Muscle layer of colon (tissue), 2 donors: ENCODE measurements around the gene GHITM.
"Not testable (repeated sequence)": the region's sequence is repeated elsewhere in the genome, so short reads cannot be mapped to it uniquely, and the experiment has no call there.

Experiments used
- H3K27ac ChIP-seq: one replicate; pipeline ENCODE4 v1.7.0; 2013; ENCODE audit warnings: low read depth, mild to moderate bottlenecking, low read length, moderate library complexity
- H3K27me3 ChIP-seq, 2 donors: one replicate each; pipeline ENCODE4 v1.7.0; 2013; ENCODE audit warnings: low read length in 2 of 2, mild to moderate bottlenecking in 2 of 2; ENCODE audit not compliant: insufficient read depth in 2 of 2, control insufficient read depth in 1 of 2
- H3K36me3 ChIP-seq: one replicate; pipeline ENCODE4 v1.7.0; 2013; ENCODE audit warnings: mild to moderate bottlenecking, low read length; ENCODE audit not compliant: insufficient read depth
- H3K4me1 ChIP-seq: one replicate; pipeline ENCODE4 v1.7.0; 2013; ENCODE audit warnings: mild to moderate bottlenecking, low read length; ENCODE audit not compliant: insufficient read depth
- H3K4me3 ChIP-seq, 2 donors: one replicate each; pipeline ENCODE4 v1.7.0; 2013; ENCODE audit warnings: low read length in 2 of 2, low read depth in 1 of 2, mild to moderate bottlenecking in 1 of 2, moderate library complexity in 1 of 2
- H3K9ac ChIP-seq: one replicate; pipeline ENCODE4 v1.7.0; 2013; ENCODE audit warnings: low read length
- H3K9me3 ChIP-seq: one replicate; pipeline ENCODE4 v1.7.0; 2013; ENCODE audit warnings: mild to moderate bottlenecking, low read length
- donor health status: abdominal sarcoma.
- donor health status: Adenocarcinoma of cecum.

GHITM gene

DNA sequence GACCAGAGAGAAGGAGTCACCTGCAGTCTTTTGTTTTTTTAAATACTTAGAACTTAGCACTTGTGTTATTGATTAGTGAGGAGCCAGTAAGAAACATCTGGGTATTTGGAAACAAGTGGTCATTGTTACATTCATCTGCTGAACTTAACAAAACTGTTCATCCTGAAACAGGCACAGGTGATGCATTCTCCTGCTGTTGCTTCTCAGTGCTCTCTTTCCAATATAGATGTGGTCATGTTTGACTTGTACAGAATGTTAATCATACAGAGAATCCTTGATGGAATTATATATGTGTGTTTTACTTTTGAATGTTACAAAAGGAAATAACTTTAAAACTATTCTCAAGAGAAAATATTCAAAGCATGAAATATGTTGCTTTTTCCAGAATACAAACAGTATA is 13.5 kb downstream of the GHITM start:
- Histone ChIP-seq H3K4me1 (no peaks in the 10 kb centered on the region), H3K4me3 (no peak overlapping the region), H3K36me3 (peaks cover 53% of the 10 kb centered on the region), H3K9me3 (no peaks in the 10 kb centered on the region), H3K27ac (no peak overlapping the region), H3K27me3 (no peaks in the 10 kb centered on the region), H3K9ac (no peak overlapping the region)

DNA sequence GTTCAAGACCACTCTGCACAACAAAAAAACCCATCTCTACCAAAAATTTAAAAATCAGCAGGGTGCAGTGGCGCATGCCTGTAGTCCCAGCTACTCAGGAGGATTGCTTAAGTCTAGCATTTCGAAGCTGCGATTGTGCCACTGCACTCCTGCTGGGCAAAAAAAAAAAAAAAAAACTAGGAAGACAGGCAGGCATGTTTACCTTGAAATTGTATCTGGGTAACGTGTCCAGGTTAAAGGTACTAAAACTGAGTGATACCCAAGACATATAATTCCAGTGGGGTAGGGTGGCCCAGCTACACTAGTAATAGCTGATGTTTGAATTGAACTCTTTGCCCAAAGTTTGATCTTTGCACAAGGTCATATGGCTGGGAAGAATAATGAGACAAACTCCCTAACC is 16.2 kb downstream of the GHITM start:
- no peak overlapping the region for H3K9ac ChIP-seq
- H3K27me3 ChIP-seq, result no peaks in the 10 kb centered on the region
- no peaks in the 10 kb centered on the region for H3K9me3 ChIP-seq
- H3K4me1 ChIP-seq, result no peaks in the 10 kb centered on the region
- H3K4me3 ChIP-seq, result no peak overlapping the region
- peaks cover 33% of the 10 kb centered on the region for H3K36me3 ChIP-seq
- H3K27ac ChIP-seq, result no peak overlapping the region

DNA sequence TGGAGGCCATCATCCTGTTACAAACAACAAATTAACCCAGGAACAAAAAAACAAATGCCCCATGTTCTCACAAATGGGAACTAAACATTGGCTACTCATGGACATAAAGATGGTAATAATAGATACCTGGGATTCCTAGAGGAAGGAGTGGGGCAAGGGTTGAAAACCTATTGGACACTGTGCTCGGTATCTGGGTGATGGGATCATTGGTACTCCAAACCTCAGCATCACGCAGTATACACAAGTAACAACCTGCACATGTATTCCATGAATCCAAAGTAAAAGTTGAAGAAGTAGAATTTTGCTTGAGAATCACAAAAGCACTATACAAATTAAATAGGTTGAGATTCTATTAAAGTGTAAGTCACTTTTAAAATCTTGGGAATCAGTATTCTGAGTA is 16.7 kb downstream of the GHITM start:
- no peaks in the 10 kb centered on the region for H3K27me3 ChIP-seq
- H3K36me3 ChIP-seq, result peaks cover 28% of the 10 kb centered on the region
- no peak overlapping the region for H3K4me3 ChIP-seq
- H3K9me3 ChIP-seq, result no peaks in the 10 kb centered on the region
- no peak overlapping the region for H3K9ac ChIP-seq
- H3K4me1 ChIP-seq, result no peaks in the 10 kb centered on the region
- no peak overlapping the region for H3K27ac ChIP-seq

DNA sequence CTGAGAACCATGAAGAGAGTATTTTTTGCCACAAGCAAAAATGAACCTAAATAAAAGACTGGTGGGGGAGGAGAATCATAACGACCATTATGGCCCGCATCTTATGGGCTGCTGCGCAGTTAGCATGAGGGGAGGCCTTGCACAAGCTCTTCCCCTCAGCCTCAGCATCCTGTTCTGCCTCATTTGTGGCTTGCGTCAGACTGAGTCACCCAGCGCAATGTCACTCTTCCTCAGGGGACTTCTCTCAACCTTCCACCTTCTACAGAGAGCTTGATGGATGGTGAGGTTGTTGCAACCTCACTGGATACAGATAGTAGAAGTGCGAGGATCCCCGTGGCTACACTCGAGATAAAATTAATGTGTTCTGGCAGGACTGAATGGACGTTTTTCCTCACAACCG is 17.5 kb downstream of the GHITM start:
- Histone ChIP-seq H3K9ac (no peak overlapping the region), H3K27ac (no peak overlapping the region), H3K4me1 (no peaks in the 10 kb centered on the region), H3K4me3 (no peak overlapping the region), H3K9me3 (no peaks in the 10 kb centered on the region), H3K36me3 (peaks cover 26% of the 10 kb centered on the region), H3K27me3 (no peaks in the 10 kb centered on the region)

DNA sequence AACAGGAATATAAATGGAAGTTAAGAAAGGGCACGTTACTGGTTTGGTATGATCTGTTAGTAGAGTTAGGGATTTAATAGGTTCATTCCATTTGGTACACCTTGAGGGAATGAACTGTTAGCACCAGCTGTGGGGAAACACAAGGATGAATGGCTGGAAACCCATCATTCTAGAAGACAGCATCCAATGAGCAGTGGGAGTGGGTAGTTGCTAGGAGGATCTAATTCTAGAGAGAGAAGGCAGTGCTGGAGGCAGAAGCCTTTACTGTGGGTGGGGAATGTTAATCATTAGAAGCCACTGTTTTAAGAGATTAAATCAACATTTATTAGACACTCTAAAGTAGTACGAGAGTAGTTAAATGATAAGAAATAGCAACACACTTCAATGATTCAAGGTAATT is 18.8 kb downstream of the GHITM start:
- Histone ChIP-seq H3K4me1 (no peaks in the 10 kb centered on the region), H3K9ac (no peak overlapping the region), H3K27ac (no peak overlapping the region), H3K4me3 (no peak overlapping the region), H3K9me3 (no peaks in the 10 kb centered on the region), H3K36me3 (peaks cover 15% of the 10 kb centered on the region), H3K27me3 (no peaks in the 10 kb centered on the region)

DNA sequence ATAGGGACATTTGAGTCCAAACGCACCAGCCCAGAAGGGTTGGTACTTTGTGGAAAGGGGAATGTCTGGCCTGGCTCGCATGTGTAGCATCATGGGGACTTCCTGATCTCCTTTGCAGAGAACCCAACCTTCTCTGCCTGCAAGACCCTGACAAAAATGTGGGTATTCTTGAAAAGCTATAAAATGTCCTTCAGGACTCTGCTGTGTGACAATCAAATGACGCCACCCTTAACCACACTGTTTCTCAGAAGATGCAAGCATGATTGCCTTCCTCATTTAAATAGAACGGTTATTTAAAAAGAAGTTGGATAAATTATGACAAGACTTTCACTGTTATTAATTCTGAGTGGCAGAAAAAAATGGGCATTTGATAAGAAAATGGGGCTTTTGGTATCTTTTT is 19.2 kb downstream of the GHITM start:
- Histone ChIP-seq H3K9ac (no peak overlapping the region), H3K4me1 (no peaks in the 10 kb centered on the region), H3K27ac (no peak overlapping the region)

DNA sequence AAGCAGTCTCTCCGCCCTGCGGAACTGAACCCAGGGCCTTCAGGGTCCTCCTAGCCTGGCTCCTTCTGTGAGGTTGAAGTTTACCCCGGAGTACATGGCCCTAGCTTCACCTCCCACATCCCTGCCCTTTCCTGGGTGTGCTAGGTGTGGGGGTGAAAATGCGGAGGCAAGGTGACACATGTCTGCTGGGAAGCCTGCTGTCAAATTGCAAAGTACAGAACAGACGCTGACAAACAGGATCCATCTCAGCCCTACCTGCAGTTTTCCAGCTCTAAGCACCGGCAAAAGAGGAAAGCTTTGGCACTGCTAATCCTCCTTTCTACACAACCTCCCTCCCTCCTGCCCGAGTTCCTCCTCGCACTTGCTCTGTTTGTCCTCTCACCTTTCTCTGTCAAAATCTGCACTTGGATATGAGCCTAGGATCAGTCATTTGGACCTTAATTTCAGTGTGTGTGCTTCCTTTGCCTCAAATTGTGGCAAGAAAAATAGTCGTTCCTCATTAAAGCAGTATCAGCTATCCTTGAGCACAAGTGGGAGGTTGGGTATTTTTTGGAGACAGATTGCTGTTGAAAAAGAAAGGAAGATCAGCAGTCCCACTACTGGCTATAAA is 19.9 kb downstream of the GHITM start:
- Histone ChIP-seq H3K9me3 (no peaks in the 10 kb centered on the region), H3K9ac (no peak overlapping the region), H3K4me3 (no peak overlapping the region), H3K27me3 (no peaks in the 10 kb centered on the region), H3K27ac (no peak overlapping the region), H3K4me1 (no peaks in the 10 kb centered on the region), H3K36me3 (peaks cover 4% of the 10 kb centered on the region)

More for the DNA sequence above, 19.2 kb downstream of the GHITM start:
- peaks cover 11% of the 10 kb centered on the region for H3K36me3 ChIP-seq
- H3K4me3 ChIP-seq, result no peak overlapping the region
- no peaks in the 10 kb centered on the region for H3K9me3 ChIP-seq
- H3K27me3 ChIP-seq, result no peaks in the 10 kb centered on the region

DNA sequence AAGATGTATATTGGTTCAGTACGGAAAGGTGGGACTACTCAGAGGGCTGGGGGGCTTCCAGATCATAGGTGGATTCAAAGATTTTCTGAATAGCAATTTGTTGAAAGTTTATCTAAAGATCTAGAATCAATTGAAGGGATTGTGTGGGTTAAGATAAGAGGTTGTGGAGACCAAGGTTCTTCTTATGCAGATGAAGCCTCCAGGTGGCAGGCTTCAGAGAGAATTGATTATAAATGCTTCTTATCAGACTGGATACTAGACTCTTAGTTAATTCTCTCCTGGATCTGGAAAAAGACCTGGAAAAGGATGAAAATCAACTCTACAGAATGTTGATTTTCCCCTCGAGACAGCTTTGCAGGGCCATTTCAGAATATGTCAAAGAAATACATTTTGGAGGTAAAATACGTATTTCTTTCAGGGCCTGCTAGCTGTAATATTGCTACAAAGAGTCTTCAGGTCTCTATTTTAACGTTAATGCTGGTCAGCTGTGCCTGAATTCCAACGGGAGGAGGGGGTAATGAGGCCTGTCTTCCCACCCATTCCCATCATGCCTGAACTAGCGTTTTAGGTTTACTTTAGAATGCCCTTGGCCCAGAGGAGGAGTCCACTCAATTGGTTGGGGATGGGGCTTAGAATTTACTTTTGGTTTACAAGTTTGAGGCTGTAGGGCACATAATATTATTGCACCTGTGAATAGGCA is 21.5 kb downstream of the GHITM start:
- H3K9me3 ChIP-seq, result no peaks in the 10 kb centered on the region
- H3K27ac ChIP-seq, result no peak overlapping the region
- no peaks in the 10 kb centered on the region for H3K4me1 ChIP-seq
- no peak overlapping the region for H3K9ac ChIP-seq
- no peaks in the 10 kb centered on the region for H3K27me3 ChIP-seq
- no peak overlapping the region for H3K4me3 ChIP-seq
- no peaks in the 10 kb centered on the region for H3K36me3 ChIP-seq

DNA sequence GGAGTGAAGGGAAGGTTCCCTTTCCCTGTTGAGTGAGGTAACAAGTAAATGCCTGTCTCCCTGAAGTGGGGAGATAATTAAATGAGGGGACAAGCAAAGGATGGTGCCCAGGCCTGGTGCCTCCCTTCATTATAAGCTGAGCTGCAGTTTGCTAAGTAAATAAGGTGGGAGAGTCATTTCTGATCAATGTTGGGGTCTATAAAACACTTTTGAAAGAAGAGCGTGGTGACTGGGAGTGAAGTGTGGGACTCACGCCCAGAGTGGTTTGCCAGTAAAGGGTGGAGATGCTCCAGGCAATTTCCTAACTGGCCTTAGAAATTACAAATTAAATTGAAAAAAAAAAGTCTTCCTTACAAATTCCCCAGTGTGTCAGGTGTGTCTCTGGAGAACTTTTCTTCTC is 24.7 kb downstream of the GHITM start:
- H3K4me3 ChIP-seq, result no peak overlapping the region
- H3K27ac ChIP-seq, result no peak overlapping the region
- H3K36me3 ChIP-seq, result no peaks in the 10 kb centered on the region
- no peak overlapping the region for H3K9ac ChIP-seq
- no peaks in the 10 kb centered on the region for H3K27me3 ChIP-seq
- no peaks in the 10 kb centered on the region for H3K4me1 ChIP-seq
- no peaks in the 10 kb centered on the region for H3K9me3 ChIP-seq

DNA sequence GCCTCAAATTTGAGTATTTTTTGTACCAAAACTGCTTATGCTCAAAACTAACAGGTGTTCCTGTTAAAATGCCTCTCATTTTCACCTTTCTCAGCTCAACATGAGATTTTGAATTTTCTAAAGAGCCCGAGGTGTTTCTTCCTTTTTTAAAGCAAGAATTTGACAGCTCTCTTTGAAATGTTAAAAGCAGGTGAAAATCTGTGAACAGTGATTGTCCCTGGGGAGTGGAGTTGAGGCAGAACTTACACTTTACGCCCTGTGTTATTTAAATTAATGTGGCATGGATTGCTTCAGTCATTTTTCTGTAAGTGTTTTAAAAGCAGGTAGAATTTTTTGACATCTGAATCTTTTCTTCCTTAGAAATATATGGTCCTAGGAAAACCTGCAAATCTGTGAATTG is 25.1 kb downstream of the GHITM start:
- Histone ChIP-seq H3K4me3 (no peak overlapping the region), H3K36me3 (no peaks in the 10 kb centered on the region), H3K9ac (no peak overlapping the region), H3K27ac (no peak overlapping the region), H3K4me1 (no peaks in the 10 kb centered on the region), H3K27me3 (no peaks in the 10 kb centered on the region), H3K9me3 (no peaks in the 10 kb centered on the region)

DNA sequence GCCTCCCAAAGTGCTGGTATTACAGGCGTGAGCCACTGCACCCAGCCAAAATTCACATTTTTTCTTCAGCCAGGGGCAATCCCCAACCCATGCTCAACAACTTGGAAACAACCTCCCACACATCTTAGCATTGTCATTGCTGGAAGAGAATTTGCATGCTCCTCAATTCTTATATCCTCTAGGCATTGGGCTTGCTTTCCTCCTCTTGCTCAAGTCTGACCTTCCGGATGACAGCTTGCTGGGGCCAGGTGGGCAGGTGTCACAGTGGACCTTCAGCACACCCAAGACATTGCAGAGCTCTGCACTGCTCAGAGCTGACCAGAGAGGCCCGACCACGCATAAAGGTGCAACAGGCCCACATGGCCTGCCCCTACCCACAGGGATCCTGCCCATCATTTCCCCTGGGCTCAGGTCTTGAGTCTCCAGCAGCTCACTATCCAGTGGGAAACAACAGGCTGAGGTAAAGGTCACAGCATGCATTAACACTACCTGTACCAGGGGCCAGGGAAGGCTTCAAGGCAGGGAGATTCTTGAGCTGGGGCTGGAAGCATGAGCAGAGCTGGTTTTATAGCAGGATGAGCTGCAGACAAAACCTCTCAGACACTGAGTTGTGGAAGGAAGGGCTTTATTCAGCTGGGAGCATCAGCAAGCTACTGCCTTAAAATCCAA is 27.4 kb downstream of the GHITM start:
- H3K4me1 ChIP-seq, result no peaks in the 10 kb centered on the region
- no peak overlapping the region for H3K4me3 ChIP-seq
- no peaks in the 10 kb centered on the region for H3K9me3 ChIP-seq
- no peaks in the 10 kb centered on the region for H3K27me3 ChIP-seq
- no peak overlapping the region for H3K27ac ChIP-seq
- H3K36me3 ChIP-seq, result no peaks in the 10 kb centered on the region
- H3K9ac ChIP-seq, result no peak overlapping the region

DNA sequence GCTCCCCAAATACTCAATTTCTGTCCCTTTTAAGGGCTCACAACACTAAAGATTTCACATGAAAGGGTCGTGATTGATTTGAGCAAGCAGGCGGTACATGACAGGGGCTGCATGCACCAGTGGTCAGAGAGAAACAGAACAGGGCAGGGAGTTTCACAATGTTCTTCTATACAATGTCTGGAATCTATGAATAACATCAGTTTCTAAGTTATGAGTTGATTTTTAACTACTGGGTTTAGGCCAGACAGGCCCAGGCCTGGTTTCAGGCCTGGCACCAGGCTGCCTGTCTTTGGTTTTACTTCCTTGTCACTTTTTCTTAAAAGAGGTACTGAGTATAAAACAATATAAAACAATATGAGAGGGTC is 28.0 kb downstream of the GHITM start:
- H3K27me3 ChIP-seq, H3K27ac ChIP-seq, H3K9me3 ChIP-seq, H3K4me3 ChIP-seq, H3K4me1 ChIP-seq, H3K9ac ChIP-seq, H3K36me3 ChIP-seq: not testable (repeated sequence)
